GM12873 (cell line): Measurements from ENCODE around the gene HACE1.

ENCODE experiments used
- TF ChIP-seq, protein P1 (sequence below): IDR thresholded peaks from 2 replicates; pipeline ENCODE4 v1.5.1; 2012; ENCODE audit warnings: low read depth, mild to moderate bottlenecking, moderate library complexity, low read length, control low read depth; ENCODE audit not compliant: insufficient read depth; ENCODE audit errors: missing control alignments

HACE1 gene

DNA sequence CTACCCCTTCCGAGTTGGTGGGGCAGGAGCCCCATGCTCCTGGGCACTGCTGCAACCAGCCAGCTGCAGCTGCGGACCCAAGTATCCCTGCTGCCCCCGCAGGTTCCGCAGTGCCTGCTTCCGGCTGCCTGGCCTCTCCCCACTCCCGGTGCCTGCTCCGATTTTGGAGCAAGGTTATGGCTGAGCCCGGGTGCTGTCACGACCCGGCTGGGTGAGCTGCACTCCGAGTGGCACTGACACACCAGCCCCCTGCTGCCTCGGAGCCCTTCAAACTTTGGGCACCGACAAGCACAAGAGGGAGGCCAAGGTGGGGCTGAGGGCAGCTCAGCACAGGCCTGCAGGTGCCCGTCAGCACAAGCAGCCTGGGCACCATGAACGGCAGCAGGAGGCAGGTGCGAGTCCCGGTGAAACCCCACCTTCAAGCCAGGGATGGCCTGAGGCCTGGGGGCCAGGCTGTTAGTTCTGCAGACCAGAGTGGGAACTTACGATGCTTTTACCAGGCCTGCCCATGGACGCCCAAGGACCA is 25.9 kb upstream of the HACE1 start:
- TF ChIP-seq, protein P1, sequence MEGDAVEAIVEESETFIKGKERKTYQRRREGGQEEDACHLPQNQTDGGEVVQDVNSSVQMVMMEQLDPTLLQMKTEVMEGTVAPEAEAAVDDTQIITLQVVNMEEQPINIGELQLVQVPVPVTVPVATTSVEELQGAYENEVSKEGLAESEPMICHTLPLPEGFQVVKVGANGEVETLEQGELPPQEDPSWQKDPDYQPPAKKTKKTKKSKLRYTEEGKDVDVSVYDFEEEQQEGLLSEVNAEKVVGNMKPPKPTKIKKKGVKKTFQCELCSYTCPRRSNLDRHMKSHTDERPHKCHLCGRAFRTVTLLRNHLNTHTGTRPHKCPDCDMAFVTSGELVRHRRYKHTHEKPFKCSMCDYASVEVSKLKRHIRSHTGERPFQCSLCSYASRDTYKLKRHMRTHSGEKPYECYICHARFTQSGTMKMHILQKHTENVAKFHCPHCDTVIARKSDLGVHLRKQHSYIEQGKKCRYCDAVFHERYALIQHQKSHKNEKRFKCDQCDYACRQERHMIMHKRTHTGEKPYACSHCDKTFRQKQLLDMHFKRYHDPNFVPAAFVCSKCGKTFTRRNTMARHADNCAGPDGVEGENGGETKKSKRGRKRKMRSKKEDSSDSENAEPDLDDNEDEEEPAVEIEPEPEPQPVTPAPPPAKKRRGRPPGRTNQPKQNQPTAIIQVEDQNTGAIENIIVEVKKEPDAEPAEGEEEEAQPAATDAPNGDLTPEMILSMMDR: no peak

DNA sequence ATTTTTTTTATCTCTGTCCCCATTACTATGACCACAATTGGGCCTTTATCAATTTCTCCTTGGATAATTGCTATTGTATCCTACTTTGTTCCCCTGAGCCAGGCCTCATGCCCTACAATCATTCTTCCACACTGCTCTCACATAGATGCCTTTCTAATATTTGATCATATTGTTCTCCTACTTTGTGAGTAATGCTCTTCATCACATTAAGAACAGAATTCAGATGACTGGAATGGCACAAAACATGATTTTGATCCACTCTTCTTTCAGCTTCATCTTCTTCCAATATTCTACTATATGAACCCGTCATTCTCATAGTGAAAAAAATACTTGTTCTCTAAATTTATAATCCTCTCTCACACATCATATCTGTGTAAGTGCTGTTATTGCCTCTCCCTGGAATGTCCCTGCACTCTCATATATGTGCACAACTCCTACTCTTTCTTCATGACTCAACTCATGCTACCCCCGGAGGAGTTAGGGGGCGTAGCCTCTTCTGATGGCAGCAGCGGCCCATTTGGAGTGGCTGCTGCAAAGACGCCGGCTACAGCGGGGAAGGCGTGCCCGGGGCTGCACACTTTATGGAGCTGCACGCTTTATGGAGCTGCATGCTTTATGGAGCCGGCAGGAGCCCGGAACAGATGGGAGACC is 25.3 kb upstream of the HACE1 start:
- TF ChIP-seq, protein P1: no peak

DNA sequence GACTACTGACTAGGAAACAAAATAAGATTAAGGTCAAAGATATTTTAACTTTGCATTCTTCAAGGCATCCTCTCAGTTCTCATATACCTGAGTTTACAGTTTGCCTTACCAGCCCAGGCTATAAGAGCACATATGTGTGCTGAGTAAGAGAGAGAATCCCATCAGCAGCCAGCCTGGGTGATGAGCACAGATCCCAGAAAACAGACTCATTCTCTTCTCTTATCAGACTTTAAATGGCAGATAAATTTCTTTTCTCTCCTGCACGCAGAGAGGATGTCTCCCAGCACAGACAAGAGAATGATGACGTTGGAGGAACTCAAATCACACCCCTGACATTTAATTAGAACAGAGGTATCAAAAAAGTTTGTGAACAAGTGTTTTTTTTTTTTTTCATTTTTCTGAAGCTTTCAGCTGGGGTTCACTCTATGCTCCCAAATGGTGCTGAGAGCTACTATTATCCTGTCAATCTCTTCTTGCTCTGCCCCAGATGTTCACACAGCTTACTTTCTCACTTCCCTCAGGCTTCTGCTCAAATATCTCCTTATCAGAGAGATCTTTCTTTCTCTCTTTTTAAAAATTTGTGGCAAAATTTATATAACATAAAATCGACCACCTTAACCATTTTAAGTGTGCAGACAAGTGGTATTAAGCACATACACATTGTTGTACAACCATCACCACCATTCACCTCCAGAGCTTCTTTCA is 22.4 kb upstream of the HACE1 start:
- TF ChIP-seq, protein P1: no peak

DNA sequence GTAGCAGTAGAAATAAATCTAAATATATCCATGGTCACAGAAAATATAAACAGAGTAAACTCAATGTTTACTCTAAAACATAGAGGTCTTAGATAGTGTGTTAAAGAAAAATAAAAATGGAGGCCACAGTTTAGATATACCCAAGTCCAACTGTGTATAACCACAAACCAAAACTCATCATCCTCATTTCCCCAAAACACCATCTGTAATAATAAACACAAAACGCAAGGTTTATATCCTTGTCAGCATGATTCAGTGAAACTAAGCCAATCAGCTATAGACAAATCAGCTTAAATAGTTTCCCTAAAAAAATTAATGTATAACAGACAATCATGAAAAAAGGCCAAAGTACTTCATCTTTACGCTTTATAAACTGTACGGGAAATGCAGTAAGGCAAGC is 2.7 kb upstream of the HACE1 start:
- TF ChIP-seq, protein P1: no peak

DNA sequence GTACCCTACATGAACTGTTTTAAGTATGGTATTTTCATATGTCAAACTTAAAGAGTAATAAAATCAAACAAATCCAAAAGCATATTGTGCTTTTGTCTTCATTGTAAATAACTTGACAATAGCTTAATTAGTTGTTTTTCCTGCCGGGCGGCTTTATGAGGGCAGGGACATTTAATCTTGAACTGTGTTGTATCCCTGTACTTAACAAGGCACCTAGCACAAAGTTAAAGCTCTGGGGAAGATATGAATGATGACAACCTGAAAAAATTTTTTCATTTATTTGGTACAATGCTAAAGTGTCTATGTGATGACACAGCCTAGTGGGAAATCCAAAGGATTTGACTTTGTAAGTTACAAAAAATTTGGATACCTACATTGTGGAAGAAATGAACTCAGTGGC is 502 bp upstream of the HACE1 start:
- TF ChIP-seq, protein P1: no peak

DNA sequence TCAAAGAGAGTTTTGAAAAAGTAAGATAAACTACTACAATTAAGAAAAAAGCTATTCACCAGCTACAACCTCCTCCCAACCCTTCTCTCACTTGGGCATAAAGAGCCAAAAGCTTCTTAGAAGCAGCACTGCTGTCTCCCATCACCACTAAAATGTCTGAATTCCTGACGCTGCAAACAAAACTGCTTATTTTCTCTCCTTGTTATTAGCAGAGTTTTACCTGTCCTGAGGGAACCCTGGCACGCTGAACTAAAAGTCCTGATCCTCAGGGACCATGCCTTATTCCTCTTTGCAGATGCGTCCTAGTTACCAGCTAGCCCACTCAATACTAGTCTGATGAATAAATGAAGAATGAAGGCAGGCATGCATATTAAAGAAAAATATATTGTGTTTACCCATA is 1.1 kb downstream of the HACE1 start:
- TF ChIP-seq, protein P1: no peak

DNA sequence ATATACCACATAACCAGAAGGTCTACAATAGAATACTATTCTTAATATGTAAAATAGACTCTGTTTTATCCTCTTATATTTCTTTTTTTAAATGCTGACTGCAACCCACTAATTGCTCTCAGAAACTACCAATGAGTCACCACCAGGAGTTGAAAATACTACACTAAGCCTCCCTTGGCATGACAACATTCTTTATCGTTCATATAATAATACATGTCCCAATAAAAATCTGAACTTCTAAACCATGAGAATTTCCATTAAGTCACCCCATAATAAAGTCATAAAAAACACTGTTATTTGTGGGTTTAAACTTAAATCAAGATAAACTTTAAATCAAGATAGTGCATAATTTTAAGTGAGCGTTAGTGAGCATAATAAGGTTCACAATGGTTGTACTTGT is 4.2 kb downstream of the HACE1 start:
- TF ChIP-seq, protein P1: no peak
